ENCODE measurements around the gene OBSL1. TPM values are rescaled to one million over a fixed set of nuclear protein-coding genes. Genes with fewer than 3 reads are reported as not detected.

Gene OBSL1
- total and polyA plus RNA-seq, 2 donors (not counting 3 experiments of a cell fraction or from before 2014, with no cell fraction given): 16.7 to 20.7 TPM

DNA sequence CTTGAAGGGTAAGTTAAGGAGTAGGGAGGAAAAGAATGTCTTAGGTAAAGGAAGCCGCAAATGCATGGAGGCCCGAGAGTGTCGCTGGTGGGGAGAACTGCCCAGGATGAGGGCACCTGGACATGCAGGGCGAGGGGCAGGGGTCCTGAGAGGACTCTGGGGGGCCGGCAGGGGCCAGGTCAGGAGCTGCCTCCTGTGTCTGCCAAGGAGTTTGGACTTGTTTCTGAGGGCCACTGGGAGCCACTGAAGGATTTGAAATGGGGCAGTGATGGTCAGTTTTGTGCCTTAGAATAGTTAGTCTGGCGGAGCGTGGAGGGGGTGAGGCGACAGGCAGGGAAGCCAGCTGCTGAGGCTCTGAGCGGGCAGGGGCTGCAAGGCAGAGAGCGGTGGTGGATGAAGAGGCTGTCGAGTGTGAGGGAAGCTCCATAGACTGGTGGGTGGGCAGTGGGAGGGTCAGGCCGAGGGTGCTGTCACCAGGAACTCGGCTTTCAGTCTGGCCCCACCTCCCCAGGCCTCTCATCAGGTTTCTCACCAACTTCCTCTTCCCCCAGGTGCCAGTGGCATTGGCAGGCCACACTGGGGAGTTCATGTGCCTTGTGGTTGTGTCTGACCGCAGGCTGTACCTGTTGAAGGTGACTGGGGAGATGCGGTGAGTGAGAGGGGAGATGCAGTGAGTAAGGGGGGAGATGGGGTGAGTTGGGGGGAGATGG is 41.4 kb upstream of the OBSL1 start:
- no peaks in the 10 kb centered on the region for H3K27me3 ChIP-seq (ENCODE audit: control insufficient read depth in 2 of 2, insufficient read depth in 2 of 2, low read length in 2 of 2)
- no peak overlapping the region for H3K4me3 ChIP-seq (replicated peaks in 1 of 3; ENCODE audit: insufficient read depth in 1 of 3, low read depth in 1 of 3, low read length in 3 of 3)
- H4K20me1 ChIP-seq (replicated peaks; ENCODE audit: control insufficient read depth, extremely low read depth, insufficient read depth, low read length): no peaks in the 10 kb centered on the region
- H2AFZ ChIP-seq (ENCODE audit: low read depth, low read length): no peak overlapping the region
- no peak overlapping the region for H3K27ac ChIP-seq (ENCODE audit: insufficient read depth, low read depth, low read length)
- BruUV-seq (replicated peaks): no TSS peak
- H3K36me3 ChIP-seq (ENCODE audit: control insufficient read depth in 2 of 2, extremely low read depth in 1 of 2, insufficient read depth in 2 of 2, low read length in 2 of 2): peaks cover 0 to 15% of the 10 kb centered on the region in 2 experiments
- CTCF ChIA-PET: no interaction called here
- H3K9me1 ChIP-seq (replicated peaks; ENCODE audit: control insufficient read depth, extremely low read depth, insufficient read depth, low read length): no peaks in the 10 kb centered on the region
- H3K4me1 ChIP-seq (ENCODE audit: control insufficient read depth, extremely low read depth, insufficient read depth, low read length): no peaks in the 10 kb centered on the region
- TF ChIP-seq EZH2 (IDR thresholded peaks at IDR 0.05; ENCODE audit: borderline replicate concordance, low read depth, low read length, severe bottlenecking): no peak
- no peak for TF ChIP-seq POLR2A (IDR thresholded peaks at IDR 0.05; ENCODE audit: low read depth, low read length)
- TF ChIP-seq FOS (IDR thresholded peaks at IDR 0.05; ENCODE audit: borderline replicate concordance, insufficient read depth, low read length): no peak
- TF ChIP-seq GATA2 (IDR thresholded peaks at IDR 0.05; ENCODE audit: insufficient read depth, insufficient read length, low read depth, low read length): no peak
- TF ChIP-seq JUN (IDR thresholded peaks at IDR 0.05; ENCODE audit: borderline replicate concordance, insufficient read depth, insufficient read length, low read depth): no peak
- no peak for TF ChIP-seq MYC (IDR thresholded peaks at IDR 0.05; ENCODE audit: low read depth, low read length)
- no peak for TF ChIP-seq POLR2AphosphoS5 (IDR thresholded peaks at IDR 0.05; ENCODE audit: insufficient read depth, low read depth, low read length)
- TF ChIP-seq CTCF (IDR thresholded peaks at IDR 0.05; ENCODE audit: extremely low read depth in 1 of 2, insufficient read depth in 1 of 2, low read depth in 1 of 2, low read length in 2 of 2): no peak
- TF ChIP-seq, protein P1, sequence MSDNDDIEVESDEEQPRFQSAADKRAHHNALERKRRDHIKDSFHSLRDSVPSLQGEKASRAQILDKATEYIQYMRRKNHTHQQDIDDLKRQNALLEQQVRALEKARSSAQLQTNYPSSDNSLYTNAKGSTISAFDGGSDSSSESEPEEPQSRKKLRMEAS (IDR thresholded peaks at IDR 0.05; ENCODE audit: insufficient read depth, insufficient read length): no peak
- no peaks in the 10 kb centered on the region for H3K9me3 ChIP-seq (replicated peaks; ENCODE audit: control insufficient read depth, insufficient read depth, low read length)
- H3K4me2 ChIP-seq (ENCODE audit: insufficient read depth, low read length): no peak overlapping the region
- H3K79me2 ChIP-seq (ENCODE audit: control insufficient read depth, insufficient read depth, low read length): no peaks in the 10 kb centered on the region
- no peak for DNase-seq (ENCODE audit: low read depth, low spot score)
- dilution Hi-C loops (cut with MboI; ENCODE audit: extremely low pct_ligation_motif_present, low sequenced_read_pairs) (no loop called here), intact Hi-C loops (cut with micrococcal nuclease) (no loop called here)
- no peak for FAIRE-seq
- POLR2A ChIA-PET: no interaction called here
- H3K9ac ChIP-seq (replicated peaks; ENCODE audit: extremely low read depth, insufficient read depth, low read length): no peak overlapping the region

Data from endothelial cell of umbilical vein (primary cell).